ENCODE data around the gene RPTOR. TPM values are rescaled to one million over a fixed set of nuclear protein-coding genes. Genes with fewer than 3 reads are reported as not detected.

RPTOR gene
- polyA plus RNA-seq, 1 donor from 2014 or later, result 8.0 TPM

DNA sequence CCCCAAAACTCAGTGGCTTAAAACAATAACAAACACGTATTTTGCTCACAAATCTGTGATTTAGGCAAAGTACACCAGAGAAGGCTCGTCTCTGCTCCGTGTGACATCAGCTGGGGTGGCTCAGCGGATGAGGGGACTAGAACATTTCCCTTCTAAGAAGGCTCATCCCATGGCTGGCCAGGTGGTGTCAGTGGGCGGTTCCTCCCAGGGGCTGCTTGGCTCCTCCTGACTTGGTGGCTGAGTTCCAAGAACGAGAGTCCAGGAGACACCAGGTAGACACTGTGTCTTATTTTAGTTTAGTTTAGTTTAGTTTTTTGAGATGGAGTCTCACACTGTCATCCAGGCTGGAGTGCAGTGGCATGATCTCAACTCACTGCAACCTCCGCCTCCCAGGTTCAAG is 441.4 kb downstream of the RPTOR start:
- no peak overlapping the region for H3K4me2 ChIP-seq (ENCODE audit: low read length)
- no peaks in the 10 kb centered on the region for H3F3A ChIP-seq (ENCODE audit: insufficient read depth, low read length, poor library complexity, severe bottlenecking)
- no peaks in the 10 kb centered on the region for H3K27me3 ChIP-seq (ENCODE audit: insufficient read depth, low read depth, low read length)
- H4K20me1 ChIP-seq (ENCODE audit: insufficient read depth), result no peaks in the 10 kb centered on the region
- no peak overlapping the region for H3K27ac ChIP-seq (ENCODE audit: low read length)
- no peak overlapping the region for H2AFZ ChIP-seq (ENCODE audit: low read depth, low read length)
- no peaks in the 10 kb centered on the region for H3K9me2 ChIP-seq (ENCODE audit: insufficient read depth, low read length)
- no peak overlapping the region for H3K9ac ChIP-seq (ENCODE audit: low read length)
- TF ChIP-seq RAD21 (conservative IDR thresholded peaks at IDR 0.05) (no peak), MXI1 (conservative IDR thresholded peaks at IDR 0.05; ENCODE audit: poor library complexity, severe bottlenecking) (no peak), TAF1 (IDR thresholded peaks at IDR 0.05; ENCODE audit: low read depth) (no peak), SMC3 (conservative IDR thresholded peaks at IDR 0.05; ENCODE audit: poor library complexity) (no peak), EZH2 (IDR thresholded peaks at IDR 0.05; ENCODE audit: borderline replicate concordance, insufficient read depth, low read length, poor library complexity, severe bottlenecking) (no peak), EP300 (conservative IDR thresholded peaks at IDR 0.05; ENCODE audit: poor library complexity, severe bottlenecking) (no peak), POLR2AphosphoS5 (IDR thresholded peaks at IDR 0.05) (no peak)
- TF ChIP-seq, protein P1, sequence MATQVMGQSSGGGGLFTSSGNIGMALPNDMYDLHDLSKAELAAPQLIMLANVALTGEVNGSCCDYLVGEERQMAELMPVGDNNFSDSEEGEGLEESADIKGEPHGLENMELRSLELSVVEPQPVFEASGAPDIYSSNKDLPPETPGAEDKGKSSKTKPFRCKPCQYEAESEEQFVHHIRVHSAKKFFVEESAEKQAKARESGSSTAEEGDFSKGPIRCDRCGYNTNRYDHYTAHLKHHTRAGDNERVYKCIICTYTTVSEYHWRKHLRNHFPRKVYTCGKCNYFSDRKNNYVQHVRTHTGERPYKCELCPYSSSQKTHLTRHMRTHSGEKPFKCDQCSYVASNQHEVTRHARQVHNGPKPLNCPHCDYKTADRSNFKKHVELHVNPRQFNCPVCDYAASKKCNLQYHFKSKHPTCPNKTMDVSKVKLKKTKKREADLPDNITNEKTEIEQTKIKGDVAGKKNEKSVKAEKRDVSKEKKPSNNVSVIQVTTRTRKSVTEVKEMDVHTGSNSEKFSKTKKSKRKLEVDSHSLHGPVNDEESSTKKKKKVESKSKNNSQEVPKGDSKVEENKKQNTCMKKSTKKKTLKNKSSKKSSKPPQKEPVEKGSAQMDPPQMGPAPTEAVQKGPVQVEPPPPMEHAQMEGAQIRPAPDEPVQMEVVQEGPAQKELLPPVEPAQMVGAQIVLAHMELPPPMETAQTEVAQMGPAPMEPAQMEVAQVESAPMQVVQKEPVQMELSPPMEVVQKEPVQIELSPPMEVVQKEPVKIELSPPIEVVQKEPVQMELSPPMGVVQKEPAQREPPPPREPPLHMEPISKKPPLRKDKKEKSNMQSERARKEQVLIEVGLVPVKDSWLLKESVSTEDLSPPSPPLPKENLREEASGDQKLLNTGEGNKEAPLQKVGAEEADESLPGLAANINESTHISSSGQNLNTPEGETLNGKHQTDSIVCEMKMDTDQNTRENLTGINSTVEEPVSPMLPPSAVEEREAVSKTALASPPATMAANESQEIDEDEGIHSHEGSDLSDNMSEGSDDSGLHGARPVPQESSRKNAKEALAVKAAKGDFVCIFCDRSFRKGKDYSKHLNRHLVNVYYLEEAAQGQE (IDR thresholded peaks at IDR 0.05; ENCODE audit: borderline replicate concordance), result no peak
- TF ChIP-seq, protein P2, sequence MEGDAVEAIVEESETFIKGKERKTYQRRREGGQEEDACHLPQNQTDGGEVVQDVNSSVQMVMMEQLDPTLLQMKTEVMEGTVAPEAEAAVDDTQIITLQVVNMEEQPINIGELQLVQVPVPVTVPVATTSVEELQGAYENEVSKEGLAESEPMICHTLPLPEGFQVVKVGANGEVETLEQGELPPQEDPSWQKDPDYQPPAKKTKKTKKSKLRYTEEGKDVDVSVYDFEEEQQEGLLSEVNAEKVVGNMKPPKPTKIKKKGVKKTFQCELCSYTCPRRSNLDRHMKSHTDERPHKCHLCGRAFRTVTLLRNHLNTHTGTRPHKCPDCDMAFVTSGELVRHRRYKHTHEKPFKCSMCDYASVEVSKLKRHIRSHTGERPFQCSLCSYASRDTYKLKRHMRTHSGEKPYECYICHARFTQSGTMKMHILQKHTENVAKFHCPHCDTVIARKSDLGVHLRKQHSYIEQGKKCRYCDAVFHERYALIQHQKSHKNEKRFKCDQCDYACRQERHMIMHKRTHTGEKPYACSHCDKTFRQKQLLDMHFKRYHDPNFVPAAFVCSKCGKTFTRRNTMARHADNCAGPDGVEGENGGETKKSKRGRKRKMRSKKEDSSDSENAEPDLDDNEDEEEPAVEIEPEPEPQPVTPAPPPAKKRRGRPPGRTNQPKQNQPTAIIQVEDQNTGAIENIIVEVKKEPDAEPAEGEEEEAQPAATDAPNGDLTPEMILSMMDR (IDR thresholded peaks at IDR 0.05; ENCODE audit: poor library complexity, severe bottlenecking), result no peak
- no peaks in the 10 kb centered on the region for H3K79me2 ChIP-seq (replicated peaks; ENCODE audit: insufficient read depth, low read length)
- no peaks in the 10 kb centered on the region for H3K9me3 ChIP-seq (ENCODE audit: low read length)
- H3K36me3 ChIP-seq (ENCODE audit: insufficient read depth, low read length), result no peaks in the 10 kb centered on the region
- H3K4me3 ChIP-seq (ENCODE audit: low read length), result no peak overlapping the region

DNA sequence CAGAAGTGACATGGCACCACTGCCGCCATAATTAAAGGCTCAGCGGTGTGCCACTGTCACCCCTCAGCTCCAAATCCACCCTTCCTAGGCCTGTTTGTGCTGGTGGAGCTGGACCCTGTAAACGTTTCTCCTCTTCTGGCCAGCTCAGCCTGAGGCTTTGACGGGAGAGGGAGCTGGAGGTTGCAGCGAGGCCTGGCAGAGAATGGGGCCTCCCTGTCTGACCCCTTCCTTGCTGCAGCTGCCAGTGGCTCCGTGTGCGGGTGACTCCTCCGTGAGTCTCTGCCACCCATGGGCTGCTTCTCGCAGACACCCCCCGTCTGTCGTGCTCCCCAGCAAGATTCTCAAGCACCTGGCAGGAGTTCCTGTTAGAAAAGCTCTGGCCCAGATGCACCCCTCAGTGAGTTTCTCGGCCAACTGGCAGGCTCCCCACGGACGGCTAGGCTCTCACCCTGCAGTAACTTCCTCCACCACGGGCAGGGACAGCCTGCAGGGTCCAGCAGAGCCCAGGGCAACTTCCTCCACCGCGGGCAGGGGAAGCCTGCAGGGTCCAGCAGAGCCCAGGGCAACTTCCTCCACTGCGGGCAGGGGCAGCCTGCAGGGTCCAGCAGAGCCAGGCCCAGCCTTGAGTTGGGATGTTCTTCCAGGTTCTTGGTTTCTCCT is 442.3 kb downstream of the RPTOR start:
- Histone ChIP-seq H2AFZ (ENCODE audit: low read depth, low read length) (no peak overlapping the region), H3F3A (ENCODE audit: insufficient read depth, low read length, poor library complexity, severe bottlenecking) (no peaks in the 10 kb centered on the region), H3K27ac (ENCODE audit: low read length) (no peak overlapping the region), H3K36me3 (ENCODE audit: insufficient read depth, low read length) (no peaks in the 10 kb centered on the region), H4K20me1 (ENCODE audit: insufficient read depth) (no peaks in the 10 kb centered on the region), H3K9ac (ENCODE audit: low read length) (no peak overlapping the region), H3K27me3 (ENCODE audit: insufficient read depth, low read depth, low read length) (no peaks in the 10 kb centered on the region), H3K4me3 (ENCODE audit: low read length) (no peak overlapping the region), H3K79me2 (replicated peaks; ENCODE audit: insufficient read depth, low read length) (no peaks in the 10 kb centered on the region), H3K9me2 (ENCODE audit: insufficient read depth, low read length) (no peaks in the 10 kb centered on the region), H3K9me3 (ENCODE audit: low read length) (no peaks in the 10 kb centered on the region), H3K4me2 (ENCODE audit: low read length) (no peak overlapping the region)
- no peak for TF ChIP-seq RAD21 (conservative IDR thresholded peaks at IDR 0.05)
- TF ChIP-seq, protein P2 (IDR thresholded peaks at IDR 0.05; ENCODE audit: poor library complexity, severe bottlenecking), result no peak
- TF ChIP-seq EP300 (conservative IDR thresholded peaks at IDR 0.05; ENCODE audit: poor library complexity, severe bottlenecking), result no peak
- no peak for TF ChIP-seq TAF1 (IDR thresholded peaks at IDR 0.05; ENCODE audit: low read depth)
- TF ChIP-seq, protein P1 (IDR thresholded peaks at IDR 0.05; ENCODE audit: borderline replicate concordance), result no peak
- no peak for TF ChIP-seq POLR2AphosphoS5 (IDR thresholded peaks at IDR 0.05)
- no peak for TF ChIP-seq MXI1 (conservative IDR thresholded peaks at IDR 0.05; ENCODE audit: poor library complexity, severe bottlenecking)
- no peak for TF ChIP-seq EZH2 (IDR thresholded peaks at IDR 0.05; ENCODE audit: borderline replicate concordance, insufficient read depth, low read length, poor library complexity, severe bottlenecking)
- no peak for TF ChIP-seq SMC3 (conservative IDR thresholded peaks at IDR 0.05; ENCODE audit: poor library complexity)
